GM19372 (cell line): ENCODE measurements around the gene TRIM48.
"Not testable (repeated sequence)": the region's sequence is repeated elsewhere in the genome, so short reads cannot be mapped to it uniquely, and the experiment has no call there.

Source experiments
- ATAC-seq: cut with Tn5 transposase; IDR thresholded peaks from one replicate; pipeline ENCODE4 v1.9.1; 2021; ENCODE audit warnings: mild to moderate bottlenecking, low read depth, moderate library complexity; ENCODE audit not compliant: unreplicated experiment

TRIM48 gene

GRCh38 chr11:55261855-55262254 lies at the start of gene TRIM48:
TSS of gene TRIM48 (plus strand) at chr11:55262155. CDS start at chr11:55262268, 113 bp downstream.
- ATAC-seq: not testable (repeated sequence)

- ATAC-seq: not testable (repeated sequence)
Measured at GRCh38 chr11:55238316-55238715, 23.6 kb upstream of the TRIM48 start.

GRCh38 chr11:55263081-55263480 lies 1.1 kb downstream of the TRIM48 start:
- no peak for ATAC-seq
